PFSK-1 (cell line): Measurements from ENCODE around the gene MGAT5.

Source experiments
- FOXP2 ChIP-seq: optimal IDR thresholded peaks from 2 replicates; pipeline ENCODE3; 2011; ENCODE audit warnings: borderline replicate concordance, control low read depth, inconsistent platforms; ENCODE audit not compliant: insufficient read depth; ENCODE audit errors: extremely low read length, extremely low read depth
- POLR2AphosphoS5 ChIP-seq: IDR thresholded peaks from 2 replicates; pipeline ENCODE4 v1.6.1; 2012; ENCODE audit warnings: low read depth, mild to moderate bottlenecking, control low read depth, low read length, moderate library complexity
- REST ChIP-seq, 2 experiments: IDR thresholded peaks; 2 replicates each; pipeline versions ENCODE4 v1.6.1 to v1.8.0; 2011 to 2012; ENCODE audit warnings: low read depth in 2 of 2, low read length in 2 of 2, control low read depth in 1 of 2, inconsistent platforms in 1 of 2, mild to moderate bottlenecking in 1 of 2, moderate library complexity in 1 of 2; ENCODE audit not compliant: insufficient read depth in 1 of 2
- SIN3A ChIP-seq: IDR thresholded peaks from 2 replicates; pipeline ENCODE4 v1.6.1; 2012; ENCODE audit warnings: mild to moderate bottlenecking, low read length, moderate library complexity, borderline replicate concordance; ENCODE audit not compliant: insufficient read depth
- TAF1 ChIP-seq: IDR thresholded peaks from 2 replicates; pipeline ENCODE4 v1.6.1; 2012; ENCODE audit warnings: low read length, control low read depth, borderline replicate concordance; ENCODE audit not compliant: insufficient read depth

MGAT5 gene

GRCh38 chr2:134250840-134251461 is 2.9 kb upstream of the MGAT5 start:
- no peak for TF ChIP-seq REST (IDR thresholded peaks at IDR 0.05; ENCODE audit: insufficient read depth in 1 of 2, low read depth in 2 of 2, low read length in 2 of 2)
- no peak for TF ChIP-seq SIN3A
- TF ChIP-seq FOXP2, result no peak
- no peak for TF ChIP-seq POLR2AphosphoS5
- no peak for TF ChIP-seq TAF1

- TF ChIP-seq SIN3A (no peak), REST (IDR thresholded peaks at IDR 0.05; ENCODE audit: insufficient read depth in 1 of 2, low read depth in 2 of 2, low read length in 2 of 2) (no peak), TAF1 (no peak), POLR2AphosphoS5 (no peak), FOXP2 (no peak)
Observed at GRCh38 chr2:134252092-134252750, 1.7 kb upstream of the MGAT5 start.

GRCh38 chr2:134253117-134253704 is 661 bp upstream of the MGAT5 start:
- TF ChIP-seq SIN3A, result no peak
- no peak for TF ChIP-seq REST (IDR thresholded peaks at IDR 0.05; ENCODE audit: insufficient read depth in 1 of 2, low read depth in 2 of 2, low read length in 2 of 2)
- no peak for TF ChIP-seq TAF1
- TF ChIP-seq POLR2AphosphoS5, result no peak
- TF ChIP-seq FOXP2, result no peak

- TF ChIP-seq REST (IDR thresholded peaks at IDR 0.05; ENCODE audit: insufficient read depth in 1 of 2, low read depth in 2 of 2, low read length in 2 of 2) (no peak), SIN3A (no peak), TAF1 (no peak), POLR2AphosphoS5 (no peak), FOXP2 (no peak)
Observed at GRCh38 chr2:134254824-134255223, 952 bp downstream of the MGAT5 start.
